HS-5 (cell line): ENCODE measurements around the gene NAMPT.
"Not testable (repeated sequence)": the region's sequence is repeated elsewhere in the genome, so short reads cannot be mapped to it uniquely, and the experiment has no call there.

Experiments
- DNase-seq: peaks from one replicate; pipeline ENCODE4 v3.0.0-alpha.2; 2012; ENCODE audit warnings: low read depth

The NAMPT gene

GRCh38 chr7:106284714-106285050, at the start of gene NAMPT:
TSS of gene NAMPT (minus strand) at chr7:106284983. CDS start at chr7:106284884, 99 bp downstream.
- no peak for DNase-seq

- DNase-seq = no peak
These were observed 47.4 kb upstream of the NAMPT start for GRCh38 chr7:106332201-106332600.

- DNase-seq = no peak
These were observed 46.8 kb upstream of the NAMPT start for GRCh38 chr7:106331441-106332175.

GRCh38 chr7:106329971-106330733, 45.4 kb upstream of the NAMPT start:
- no peak for DNase-seq

- no peak for DNase-seq
These were observed 44.6 kb upstream of the NAMPT start for GRCh38 chr7:106329408-106329807.

GRCh38 chr7:106327538-106328481, 43.0 kb upstream of the NAMPT start:
- DNase-seq = no peak

- DNase-seq = no peak
These were observed 42.1 kb upstream of the NAMPT start for GRCh38 chr7:106326594-106327537.

- not testable (repeated sequence) for DNase-seq
These were observed 39.7 kb upstream of the NAMPT start for GRCh38 chr7:106324509-106324908.

- DNase-seq = not testable (repeated sequence)
These were observed 35.5 kb upstream of the NAMPT start for GRCh38 chr7:106320254-106320770.

GRCh38 chr7:106318482-106318881, 33.7 kb upstream of the NAMPT start:
- no peak for DNase-seq

- no peak for DNase-seq
These were observed 33.2 kb upstream of the NAMPT start for GRCh38 chr7:106317971-106318370.

- DNase-seq = no peak
These were observed 32.2 kb upstream of the NAMPT start for GRCh38 chr7:106316947-106317346.

- no peak for DNase-seq
These were observed 30.1 kb upstream of the NAMPT start for GRCh38 chr7:106314875-106315274.

GRCh38 chr7:106313966-106314365, 29.2 kb upstream of the NAMPT start:
- DNase-seq = no peak

GRCh38 chr7:106313456-106313901, 28.7 kb upstream of the NAMPT start:
- peak; percentile 49 for DNase-seq

- DNase-seq = no peak
These were observed 28.1 kb upstream of the NAMPT start for GRCh38 chr7:106312906-106313305.

- no peak for DNase-seq
These were observed 27.5 kb upstream of the NAMPT start for GRCh38 chr7:106312099-106312871.

GRCh38 chr7:106309362-106309761, 24.6 kb upstream of the NAMPT start:
- no peak for DNase-seq

GRCh38 chr7:106306256-106306655, 21.5 kb upstream of the NAMPT start:
- DNase-seq = no peak

GRCh38 chr7:106305732-106306131, 20.9 kb upstream of the NAMPT start:
- no peak for DNase-seq
